GM19397 (cell line): ENCODE data around the gene LCTL.
"Not testable (repeated sequence)": the region's sequence is repeated elsewhere in the genome, so short reads cannot be mapped to it uniquely, and the experiment has no call there.

Experiments used
- ATAC-seq: cut with Tn5 transposase; IDR thresholded peaks from one replicate; pipeline ENCODE4 v1.9.1; 2021; ENCODE audit warnings: mild to moderate bottlenecking, moderate library complexity; ENCODE audit not compliant: unreplicated experiment

The LCTL gene

DNA sequence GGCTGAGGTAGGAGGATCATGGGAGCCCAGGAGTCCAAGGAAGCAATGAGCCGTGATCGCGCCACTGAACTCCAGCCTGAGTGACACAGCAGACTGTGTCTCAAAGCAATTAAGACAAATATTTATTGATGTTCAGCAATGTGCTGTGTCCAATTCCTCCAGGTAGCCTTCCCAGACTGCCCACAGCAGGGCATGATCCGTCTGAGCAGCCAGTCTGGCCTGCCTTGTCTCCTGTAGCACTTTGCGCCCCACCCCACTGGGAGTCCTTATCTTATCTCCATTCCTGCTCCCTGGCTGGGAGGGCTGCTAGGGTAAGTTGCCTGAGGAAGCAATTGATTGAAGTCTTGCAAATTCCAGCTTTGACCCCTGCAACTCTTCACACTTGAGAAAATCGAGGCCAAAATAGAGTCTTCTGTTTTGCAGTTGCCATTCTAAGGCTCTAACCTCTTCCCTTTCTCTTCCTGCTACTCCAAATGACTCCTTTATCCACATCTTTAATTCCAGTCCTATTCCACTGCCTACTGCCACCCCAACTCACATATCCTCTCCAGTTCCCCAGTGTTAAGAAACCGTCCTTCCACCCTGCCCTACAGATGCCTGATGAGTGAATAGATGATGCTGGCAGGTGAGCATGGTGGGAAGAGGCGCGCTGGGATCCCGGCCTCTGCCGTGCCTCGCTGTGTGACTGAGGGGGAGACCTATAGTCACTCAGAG lies 26.9 kb upstream of the LCTL start:
- ATAC-seq: no peak

GRCh38 chr15:66591322-66591862 lies 25.6 kb upstream of the LCTL start:
- no peak for ATAC-seq

- no peak for ATAC-seq
Measured at GRCh38 chr15:66590435-66590834, 24.6 kb upstream of the LCTL start.

DNA sequence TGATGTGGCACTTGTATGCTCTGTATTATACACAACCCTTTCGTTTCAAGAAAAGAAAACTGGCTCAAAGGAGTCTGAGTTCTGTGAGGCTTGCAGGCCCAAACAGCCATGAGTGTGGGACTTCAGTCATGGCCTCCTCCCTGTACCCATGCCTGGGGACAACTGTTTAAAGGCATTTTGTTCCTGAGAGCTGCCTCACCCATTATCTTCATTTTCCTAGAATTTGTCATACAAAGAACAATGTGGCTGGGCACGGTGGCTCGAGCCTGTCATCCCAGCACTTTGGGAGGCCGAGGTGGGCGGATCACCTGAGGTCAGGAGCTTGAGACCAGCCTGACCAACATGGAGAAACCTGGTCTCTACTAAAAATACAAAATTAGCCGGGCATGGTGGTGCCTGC lies 23.6 kb upstream of the LCTL start:
- not testable (repeated sequence) for ATAC-seq

GRCh38 chr15:66588971-66589370 lies 23.2 kb upstream of the LCTL start:
- no peak for ATAC-seq

- ATAC-seq: no peak
Measured at GRCh38 chr15:66588537-66588936, 22.7 kb upstream of the LCTL start.

DNA sequence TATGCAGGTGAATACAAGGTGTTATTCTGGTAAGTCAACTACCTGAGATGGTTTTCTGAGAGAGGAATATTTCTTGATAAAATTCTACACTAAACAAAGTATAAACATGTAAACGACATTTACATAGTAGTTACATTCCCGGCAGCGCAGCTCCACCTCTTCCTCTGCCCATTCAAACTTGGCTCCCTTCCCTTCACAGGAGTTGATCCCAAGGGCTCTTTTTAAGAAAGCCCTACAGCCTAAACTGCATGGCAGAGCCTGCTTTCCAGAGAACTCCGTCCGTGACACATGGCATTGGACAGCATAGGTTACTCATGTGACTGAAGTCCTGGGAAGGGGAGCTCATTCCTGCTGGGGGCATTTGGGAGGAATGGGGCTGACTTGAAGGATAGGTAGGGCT lies 22.0 kb upstream of the LCTL start:
- ATAC-seq: no peak

- no peak for ATAC-seq
Measured at GRCh38 chr15:66587020-66587419, 21.2 kb upstream of the LCTL start.

DNA sequence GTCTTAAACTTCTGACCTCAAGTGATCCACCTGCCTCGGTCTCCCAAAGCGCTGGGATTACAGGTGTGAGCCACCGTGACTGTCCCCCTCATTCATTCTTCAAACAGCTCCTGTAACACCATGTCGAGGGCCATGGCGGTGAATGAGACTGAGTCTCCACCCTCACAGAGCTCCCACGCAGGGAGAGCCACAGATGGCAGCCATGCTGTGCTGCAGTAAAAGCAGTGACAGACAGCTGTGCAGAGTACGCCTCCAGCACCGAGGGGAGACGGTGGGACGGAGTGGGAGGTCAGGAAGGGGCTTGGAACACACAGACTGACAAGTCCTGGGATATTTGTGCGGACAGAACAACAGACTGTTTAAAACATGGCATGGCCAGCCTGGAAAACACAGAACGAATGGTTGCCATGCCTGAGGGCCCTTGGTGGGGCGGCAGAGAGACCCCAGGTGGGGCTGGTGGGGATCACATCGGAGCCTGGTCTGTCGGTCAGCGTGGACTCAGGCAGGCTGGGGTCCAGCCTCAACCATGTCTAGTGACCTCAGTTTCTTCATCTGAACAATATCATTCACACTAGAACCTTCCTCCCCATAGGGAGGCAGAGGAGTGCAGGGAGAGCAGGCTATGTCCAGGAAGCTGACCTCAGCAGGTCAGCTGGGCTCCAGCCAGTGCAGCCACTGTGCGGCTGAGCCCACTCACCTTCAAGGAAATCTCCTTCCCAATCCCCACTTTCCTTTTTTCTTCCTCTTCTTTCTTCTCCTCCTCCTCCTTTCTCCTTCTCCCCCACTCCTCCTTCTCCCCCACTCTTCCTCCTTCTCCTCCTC lies 20.6 kb upstream of the LCTL start:
- ATAC-seq: no peak

- no peak for ATAC-seq
Measured at GRCh38 chr15:66581972-66582537, 16.3 kb upstream of the LCTL start.

GRCh38 chr15:66580643-66581042 lies 14.8 kb upstream of the LCTL start:
- ATAC-seq: no peak

- ATAC-seq: no peak
Measured at GRCh38 chr15:66578286-66578875, 12.6 kb upstream of the LCTL start.

- ATAC-seq: no peak
Measured at GRCh38 chr15:66574596-66574950, 8.8 kb upstream of the LCTL start.

GRCh38 chr15:66573719-66574595 lies 8.2 kb upstream of the LCTL start:
- ATAC-seq: no peak

DNA sequence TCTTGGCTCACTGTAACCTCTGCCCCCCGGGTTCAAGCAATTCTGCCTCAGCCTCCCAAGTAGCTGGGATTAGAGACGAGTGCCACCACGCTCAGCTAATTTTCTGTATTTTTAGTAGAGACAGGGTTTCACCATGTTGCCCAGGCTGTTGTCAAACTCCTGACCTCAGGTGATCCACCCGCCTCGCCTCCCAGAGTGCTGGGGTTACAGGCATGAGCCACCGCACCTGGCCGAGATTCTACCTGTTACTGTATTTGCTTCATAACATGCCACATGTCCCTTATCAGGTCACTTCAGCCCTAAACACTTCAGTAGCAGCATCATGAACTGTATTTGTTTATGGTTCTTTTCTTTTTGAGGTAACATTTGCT lies 7.5 kb upstream of the LCTL start:
- ATAC-seq: no peak

DNA sequence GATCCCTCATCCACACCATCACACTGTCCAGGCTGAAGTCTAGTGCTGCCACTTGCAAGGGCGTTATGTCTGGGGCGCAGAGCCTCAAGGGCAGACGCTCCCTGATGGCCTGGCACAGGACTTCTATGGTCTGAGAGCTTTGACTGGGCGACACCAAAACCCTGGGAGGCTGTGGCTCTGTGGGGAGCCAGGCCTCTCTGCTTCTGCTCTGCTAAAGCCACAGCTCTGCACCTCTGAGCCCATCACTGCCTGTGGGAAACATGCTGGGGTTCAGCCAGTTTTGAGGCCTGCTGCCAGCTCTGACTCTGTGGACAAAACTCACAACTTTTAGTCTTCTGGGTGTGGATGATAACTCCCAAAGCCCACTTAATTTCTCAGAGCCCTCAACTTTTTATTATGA lies 6.3 kb upstream of the LCTL start:
- ATAC-seq: no peak

DNA sequence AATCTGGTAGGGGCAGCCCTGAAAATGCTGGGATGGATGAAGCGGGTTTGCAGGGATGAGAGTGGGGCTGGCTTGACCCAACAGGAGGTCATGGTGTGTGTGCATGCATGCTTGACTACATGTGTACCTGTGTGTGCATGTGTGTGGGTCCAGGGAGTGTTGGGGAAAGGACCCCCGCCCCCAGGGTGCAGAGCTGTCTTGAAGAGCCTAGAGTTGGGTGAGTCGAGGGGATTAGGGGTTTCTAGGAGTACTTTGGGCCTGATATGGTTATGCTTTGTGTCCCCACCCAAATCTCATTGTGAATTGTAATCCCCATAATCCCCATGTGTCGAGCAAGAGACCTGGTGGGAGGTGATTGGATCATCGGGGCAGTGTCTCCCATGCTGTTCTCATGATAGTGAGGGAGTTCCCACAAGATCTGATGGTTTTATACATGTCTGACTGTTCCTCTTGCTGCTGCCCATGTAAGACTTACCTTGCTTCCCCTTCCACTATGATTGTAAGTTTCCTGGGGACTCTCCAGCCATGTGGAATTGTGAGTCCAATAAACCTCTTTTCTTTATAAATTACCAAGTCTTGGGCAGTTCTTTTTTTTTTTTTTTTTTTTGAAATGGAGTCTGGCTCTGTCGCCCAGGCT lies 5.2 kb upstream of the LCTL start:
- ATAC-seq: no peak

DNA sequence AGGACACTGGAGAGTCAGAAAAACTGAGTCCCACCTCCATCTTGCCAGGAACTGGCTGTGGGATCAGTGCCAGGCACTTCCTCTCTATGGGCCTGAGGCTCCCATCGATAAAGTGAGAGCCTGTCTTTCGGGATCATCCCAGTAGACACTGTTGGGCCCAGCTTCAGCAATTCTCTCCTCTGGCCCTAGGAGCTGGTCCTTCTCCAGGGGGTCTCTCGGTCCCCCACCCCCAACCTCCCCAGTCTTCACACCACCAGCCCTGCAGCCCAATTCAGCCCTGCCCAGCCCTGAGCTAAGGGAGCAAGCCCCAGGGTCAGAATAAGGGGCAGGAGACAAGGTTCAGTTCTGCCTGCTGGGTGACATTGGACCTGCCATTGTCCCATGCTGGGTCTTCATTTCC lies 4.5 kb upstream of the LCTL start:
- ATAC-seq: no peak

- ATAC-seq: no peak
Measured at GRCh38 chr15:66569461-66570137, 3.8 kb upstream of the LCTL start.

- ATAC-seq: no peak
Measured at GRCh38 chr15:66567897-66568296, 2.1 kb upstream of the LCTL start.
